Measurements from ENCODE around the gene KAZN. TPM values are rescaled to one million over a fixed set of nuclear protein-coding genes. Genes with fewer than 3 reads are reported as not detected.

Gene KAZN
- total RNA-seq, 2 experiments from 2014 or later: 0.22 to 0.55 TPM

DNA sequence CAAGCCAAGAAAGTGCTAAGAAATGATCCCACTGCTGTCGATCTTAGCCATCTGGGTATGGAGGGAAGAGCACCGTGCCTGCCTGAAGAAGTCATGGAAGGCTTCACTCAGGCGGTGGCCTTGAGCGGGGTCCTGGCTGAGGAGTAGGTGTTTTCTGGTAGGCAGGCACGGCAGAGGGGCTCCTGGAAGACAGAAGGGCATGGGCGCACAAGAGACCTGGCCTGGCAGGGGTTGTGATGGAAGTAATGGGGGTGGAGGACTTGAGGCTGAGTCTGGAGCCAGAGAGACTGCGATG is 185.1 kb downstream of the KAZN start:
- Mint-ChIP-seq H3K9me3 (no peaks in the 10 kb centered on the region), H3K4me1 (ENCODE audit: low read depth) (no peaks in the 10 kb centered on the region), H3K4me3 (no peak overlapping the region), H3K27me3 (no peaks in the 10 kb centered on the region), H3K36me3 (ENCODE audit: low read depth) (no peaks in the 10 kb centered on the region), H3K27ac (no peak overlapping the region)
- Histone ChIP-seq H3K36me3 (ENCODE audit: insufficient read depth, low read length) (no peaks in the 10 kb centered on the region), H3K9me3 (ENCODE audit: control insufficient read depth in 1 of 2, insufficient read depth in 1 of 2, low read length in 2 of 2) (no peaks in the 10 kb centered on the region), H3K4me1 (ENCODE audit: insufficient read depth, low read length) (no peaks in the 10 kb centered on the region), H3K4me3 (ENCODE audit: low read length) (no peak overlapping the region), H3K27me3 (ENCODE audit: control insufficient read depth in 1 of 2, insufficient read depth in 2 of 2, low read length in 2 of 2) (no peaks in the 10 kb centered on the region), H3K27ac (ENCODE audit: low read depth in 1 of 2, low read length in 2 of 2) (no peak overlapping the region)
- ChIA-PET POLR2A (no interaction called here), CTCF (no interaction called here)
- intact Hi-C loops (cut with DNase I, micrococcal nuclease): no loop called here
- DNase-seq: no peak
- no peak for TF ChIP-seq CTCF (IDR thresholded peaks at IDR 0.05)
- ATAC-seq (ENCODE audit: poor library complexity): no peak

- Mint-ChIP-seq H3K4me3 (no peak overlapping the region), H3K27me3 (no peaks in the 10 kb centered on the region), H3K27ac (no peak overlapping the region), H3K36me3 (ENCODE audit: low read depth) (no peaks in the 10 kb centered on the region), H3K4me1 (ENCODE audit: low read depth) (no peaks in the 10 kb centered on the region), H3K9me3 (no peaks in the 10 kb centered on the region)
- ChIA-PET CTCF (no interaction called here), POLR2A (no interaction called here)
- H3K4me1 ChIP-seq (ENCODE audit: insufficient read depth, low read length): no peaks in the 10 kb centered on the region
- H3K27ac ChIP-seq (ENCODE audit: low read depth in 1 of 2, low read length in 2 of 2): no peak overlapping the region
- H3K4me3 ChIP-seq (ENCODE audit: low read length): no peak overlapping the region
- DNase-seq: no peak
- no peaks in the 10 kb centered on the region for H3K27me3 ChIP-seq (ENCODE audit: control insufficient read depth in 1 of 2, insufficient read depth in 2 of 2, low read length in 2 of 2)
- no peak for ATAC-seq (ENCODE audit: poor library complexity)
- TF ChIP-seq CTCF (IDR thresholded peaks at IDR 0.05): no peak
- H3K9me3 ChIP-seq (ENCODE audit: control insufficient read depth in 1 of 2, insufficient read depth in 1 of 2, low read length in 2 of 2): no peaks in the 10 kb centered on the region
- intact Hi-C loops (cut with DNase I, micrococcal nuclease): no loop called here
- H3K36me3 ChIP-seq (ENCODE audit: insufficient read depth, low read length): no peaks in the 10 kb centered on the region
Measured at GRCh38 chr1:14784790-14785773, 186.6 kb downstream of the KAZN start.

DNA sequence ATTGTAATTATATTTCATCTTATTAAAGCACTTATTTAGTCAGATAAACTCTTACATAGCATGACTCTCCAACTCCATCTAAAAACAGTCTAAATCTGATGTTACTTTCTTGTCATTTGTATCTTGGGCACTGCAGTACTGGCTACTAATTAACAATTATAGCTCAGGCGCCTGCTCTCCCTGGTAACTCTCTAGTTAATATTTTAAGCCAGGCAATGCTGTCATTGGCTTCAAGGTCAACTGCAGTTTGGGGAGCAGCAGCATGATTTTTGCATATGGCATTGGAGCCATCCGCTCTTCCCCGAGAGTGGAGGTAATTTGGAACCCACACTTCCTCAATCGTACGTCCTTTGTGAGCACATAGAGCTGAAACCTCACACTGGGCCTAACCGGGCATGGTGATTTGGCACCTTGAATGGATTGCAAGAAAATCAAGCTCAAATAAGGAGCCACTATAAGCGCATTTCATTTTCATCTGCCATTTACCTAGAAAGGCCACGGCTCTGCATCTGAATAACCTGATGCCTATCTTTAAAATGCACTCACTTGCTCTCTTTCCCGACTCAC is 187.7 kb downstream of the KAZN start:
- Histone ChIP-seq H3K9me3 (ENCODE audit: control insufficient read depth in 1 of 2, insufficient read depth in 1 of 2, low read length in 2 of 2) (no peaks in the 10 kb centered on the region), H3K4me1 (ENCODE audit: insufficient read depth, low read length) (no peaks in the 10 kb centered on the region), H3K4me3 (ENCODE audit: low read length) (no peak overlapping the region), H3K27ac (ENCODE audit: low read depth in 1 of 2, low read length in 2 of 2) (no peak overlapping the region), H3K36me3 (ENCODE audit: insufficient read depth, low read length) (no peaks in the 10 kb centered on the region), H3K27me3 (ENCODE audit: control insufficient read depth in 1 of 2, insufficient read depth in 2 of 2, low read length in 2 of 2) (no peaks in the 10 kb centered on the region)
- Mint-ChIP-seq H3K27me3 (no peaks in the 10 kb centered on the region), H3K4me3 (no peak overlapping the region), H3K4me1 (ENCODE audit: low read depth) (no peaks in the 10 kb centered on the region), H3K36me3 (ENCODE audit: low read depth) (no peaks in the 10 kb centered on the region), H3K9me3 (no peaks in the 10 kb centered on the region), H3K27ac (no peak overlapping the region)
- intact Hi-C loops (cut with DNase I, micrococcal nuclease): no loop called here
- POLR2A ChIA-PET: no interaction called here
- ATAC-seq (ENCODE audit: poor library complexity): no peak
- DNase-seq: no peak
- TF ChIP-seq CTCF (IDR thresholded peaks at IDR 0.05): no peak
- CTCF ChIA-PET: no interaction called here

Data from CD4-positive, alpha-beta T cell (primary cell).